Vagina (tissue), 2 donors: ENCODE measurements around the gene PHRF1.

ENCODE experiments used
- POLR2A ChIP-seq, 2 donors: fragments of 450-650 bp; IDR thresholded peaks; one replicate each; pipeline ENCODE4 v1.6.1; 2017; ENCODE audit warnings: antibody characterized with exemption in 2 of 2, mild to moderate bottlenecking in 2 of 2, moderate library complexity in 2 of 2
- POLR2AphosphoS5 ChIP-seq, 2 donors: sonication (generic); formaldehyde crosslinking; IDR thresholded peaks; one replicate each; pipeline ENCODE4 v1.9.0; 2017; ENCODE audit warnings: antibody characterized with exemption in 2 of 2, mild to moderate bottlenecking in 2 of 2, low read depth in 1 of 2; ENCODE audit not compliant: insufficient read depth in 1 of 2
- TF ChIP-seq, protein P1 (sequence below), 3 experiments: fragments of 450-650 bp in 2 of 3; fragments of 200-600 bp in 1 of 3; sonication (generic) in 1 of 3; IDR thresholded peaks; one replicate each; pipeline ENCODE4 v1.5.1; 2017 to 2019; ENCODE audit warnings: antibody characterized with exemption in 3 of 3, mild to moderate bottlenecking in 2 of 3, moderate library complexity in 2 of 3

DNA sequence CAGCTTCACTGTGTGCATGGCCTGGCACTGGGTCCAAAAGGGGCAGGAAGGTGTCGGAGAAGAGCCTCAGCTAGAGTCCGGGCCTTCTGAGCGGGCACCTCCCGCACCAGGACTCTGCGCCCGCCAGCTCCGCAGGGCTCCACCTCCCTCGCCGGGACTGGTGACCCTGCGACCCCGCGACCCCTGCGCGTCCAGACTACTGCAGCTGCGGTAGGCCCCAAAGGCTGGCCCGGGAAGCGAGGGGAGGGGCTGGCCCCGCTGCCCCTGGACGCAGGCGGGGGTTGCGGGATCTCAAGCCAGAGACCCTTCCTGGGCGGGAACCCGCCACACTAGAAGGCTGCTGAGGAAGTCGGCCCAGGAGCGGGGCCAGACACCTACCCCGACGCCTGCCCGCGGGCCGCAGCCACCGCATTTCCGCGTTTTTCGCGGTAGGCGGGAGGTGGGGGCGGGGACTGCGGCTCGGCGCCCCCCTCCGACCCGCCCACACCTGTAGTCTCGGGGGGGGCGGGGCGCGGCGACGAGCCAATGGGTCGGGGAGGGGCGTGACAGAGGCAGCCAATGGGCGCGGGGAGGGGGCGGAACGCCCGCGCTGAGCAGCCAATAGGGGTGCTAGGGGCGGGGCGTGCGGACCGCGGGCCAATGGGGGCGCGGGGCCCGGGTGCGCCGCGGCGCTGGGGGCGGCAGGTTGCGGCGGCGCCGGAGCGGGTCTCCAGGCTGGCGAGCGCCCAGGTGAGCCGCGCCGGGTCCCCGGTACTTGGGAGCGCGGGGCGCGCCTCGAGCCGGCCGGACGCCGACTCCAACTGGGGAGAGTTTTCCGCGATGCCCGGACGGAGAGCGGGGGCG, 15.7 kb upstream of the PHRF1 start, which contains the start of the genes LMNTD2 and RASSF7:
- TF ChIP-seq, protein P1, sequence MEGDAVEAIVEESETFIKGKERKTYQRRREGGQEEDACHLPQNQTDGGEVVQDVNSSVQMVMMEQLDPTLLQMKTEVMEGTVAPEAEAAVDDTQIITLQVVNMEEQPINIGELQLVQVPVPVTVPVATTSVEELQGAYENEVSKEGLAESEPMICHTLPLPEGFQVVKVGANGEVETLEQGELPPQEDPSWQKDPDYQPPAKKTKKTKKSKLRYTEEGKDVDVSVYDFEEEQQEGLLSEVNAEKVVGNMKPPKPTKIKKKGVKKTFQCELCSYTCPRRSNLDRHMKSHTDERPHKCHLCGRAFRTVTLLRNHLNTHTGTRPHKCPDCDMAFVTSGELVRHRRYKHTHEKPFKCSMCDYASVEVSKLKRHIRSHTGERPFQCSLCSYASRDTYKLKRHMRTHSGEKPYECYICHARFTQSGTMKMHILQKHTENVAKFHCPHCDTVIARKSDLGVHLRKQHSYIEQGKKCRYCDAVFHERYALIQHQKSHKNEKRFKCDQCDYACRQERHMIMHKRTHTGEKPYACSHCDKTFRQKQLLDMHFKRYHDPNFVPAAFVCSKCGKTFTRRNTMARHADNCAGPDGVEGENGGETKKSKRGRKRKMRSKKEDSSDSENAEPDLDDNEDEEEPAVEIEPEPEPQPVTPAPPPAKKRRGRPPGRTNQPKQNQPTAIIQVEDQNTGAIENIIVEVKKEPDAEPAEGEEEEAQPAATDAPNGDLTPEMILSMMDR (IDR thresholded peaks at IDR 0.05), result no peak
- no peak for TF ChIP-seq POLR2A (IDR thresholded peaks at IDR 0.05)
- TF ChIP-seq POLR2AphosphoS5 (IDR thresholded peaks at IDR 0.05; ENCODE audit: insufficient read depth in 1 of 2, low read depth in 1 of 2), result peak in 1 of 2 donors; percentile 70
